ENCODE results near the gene WASHC3.

Gene WASHC3

DNA sequence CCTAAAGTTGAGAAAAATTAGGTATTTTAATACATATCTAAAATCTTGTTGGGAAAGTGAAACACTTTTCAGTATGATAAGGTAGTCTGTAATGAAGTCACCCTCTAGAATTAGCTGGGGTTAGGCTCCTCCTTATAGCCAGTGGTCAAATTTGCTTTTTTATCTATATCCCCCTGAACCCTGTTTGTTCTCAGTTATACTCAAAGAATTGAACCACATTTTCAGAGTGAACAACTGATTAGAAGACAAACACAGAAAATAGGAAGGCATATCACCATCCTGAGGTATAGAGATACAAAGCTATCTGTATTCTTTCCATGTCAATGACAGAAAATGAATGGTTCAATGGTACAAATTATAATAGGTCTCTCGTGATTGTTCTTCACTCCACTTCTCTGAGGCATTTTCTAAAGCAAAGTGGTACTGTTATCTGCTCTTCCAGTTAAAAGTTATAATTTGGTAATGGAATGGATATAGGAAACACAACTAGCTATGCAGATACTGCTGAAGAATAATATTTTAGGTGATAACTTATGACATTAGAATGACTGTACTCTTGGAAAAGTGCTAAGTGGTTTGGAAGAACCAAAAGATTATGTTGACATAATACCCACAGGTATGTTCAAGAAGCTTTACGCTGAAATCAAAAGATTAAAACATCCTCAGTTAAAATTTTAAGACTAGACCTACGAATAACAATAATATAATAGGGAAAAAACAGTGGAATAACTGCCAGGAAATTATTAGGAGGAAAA, 27.6 kb downstream of the WASHC3 start:
- H3K27me3 ChIP-seq = no peaks in the 10 kb centered on the region
- H3K9me3 ChIP-seq = no peaks in the 10 kb centered on the region
- TF ChIP-seq, protein P1, sequence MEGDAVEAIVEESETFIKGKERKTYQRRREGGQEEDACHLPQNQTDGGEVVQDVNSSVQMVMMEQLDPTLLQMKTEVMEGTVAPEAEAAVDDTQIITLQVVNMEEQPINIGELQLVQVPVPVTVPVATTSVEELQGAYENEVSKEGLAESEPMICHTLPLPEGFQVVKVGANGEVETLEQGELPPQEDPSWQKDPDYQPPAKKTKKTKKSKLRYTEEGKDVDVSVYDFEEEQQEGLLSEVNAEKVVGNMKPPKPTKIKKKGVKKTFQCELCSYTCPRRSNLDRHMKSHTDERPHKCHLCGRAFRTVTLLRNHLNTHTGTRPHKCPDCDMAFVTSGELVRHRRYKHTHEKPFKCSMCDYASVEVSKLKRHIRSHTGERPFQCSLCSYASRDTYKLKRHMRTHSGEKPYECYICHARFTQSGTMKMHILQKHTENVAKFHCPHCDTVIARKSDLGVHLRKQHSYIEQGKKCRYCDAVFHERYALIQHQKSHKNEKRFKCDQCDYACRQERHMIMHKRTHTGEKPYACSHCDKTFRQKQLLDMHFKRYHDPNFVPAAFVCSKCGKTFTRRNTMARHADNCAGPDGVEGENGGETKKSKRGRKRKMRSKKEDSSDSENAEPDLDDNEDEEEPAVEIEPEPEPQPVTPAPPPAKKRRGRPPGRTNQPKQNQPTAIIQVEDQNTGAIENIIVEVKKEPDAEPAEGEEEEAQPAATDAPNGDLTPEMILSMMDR (IDR thresholded peaks at IDR 0.05; ENCODE audit: low read depth, low read length) = no peak
- DNase-seq = no peak
- no peaks in the 10 kb centered on the region for H3K36me3 ChIP-seq
- H3K4me1 ChIP-seq = no peaks in the 10 kb centered on the region
- no peak overlapping the region for H3K4me3 ChIP-seq (ENCODE audit: low read depth, low read length)

DNA sequence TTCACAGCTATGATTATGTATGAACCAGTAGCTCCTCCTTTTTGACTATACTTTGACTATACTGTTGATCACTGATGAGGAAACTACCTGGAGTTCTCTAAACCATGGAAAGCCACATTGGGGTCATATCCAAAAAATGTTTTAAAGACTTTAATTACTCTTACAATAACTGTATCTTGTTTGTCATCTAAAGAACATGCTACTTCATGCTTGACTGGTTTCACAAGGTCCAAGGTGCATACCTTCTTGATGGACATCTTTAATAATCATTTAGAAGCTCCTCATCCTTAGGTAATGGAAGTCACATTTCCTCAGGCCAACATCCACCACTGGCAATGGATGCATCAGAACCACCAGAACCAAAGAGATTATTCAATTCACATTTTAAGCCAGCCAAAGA, 29.9 kb downstream of the WASHC3 start:
- no peaks in the 10 kb centered on the region for H3K9me3 ChIP-seq
- TF ChIP-seq, protein P1 (IDR thresholded peaks at IDR 0.05; ENCODE audit: low read depth, low read length) = no peak
- no peaks in the 10 kb centered on the region for H3K36me3 ChIP-seq
- no peaks in the 10 kb centered on the region for H3K27me3 ChIP-seq
- no peaks in the 10 kb centered on the region for H3K4me1 ChIP-seq
- DNase-seq = no peak
- no peak overlapping the region for H3K4me3 ChIP-seq (ENCODE audit: low read depth, low read length)

DNA sequence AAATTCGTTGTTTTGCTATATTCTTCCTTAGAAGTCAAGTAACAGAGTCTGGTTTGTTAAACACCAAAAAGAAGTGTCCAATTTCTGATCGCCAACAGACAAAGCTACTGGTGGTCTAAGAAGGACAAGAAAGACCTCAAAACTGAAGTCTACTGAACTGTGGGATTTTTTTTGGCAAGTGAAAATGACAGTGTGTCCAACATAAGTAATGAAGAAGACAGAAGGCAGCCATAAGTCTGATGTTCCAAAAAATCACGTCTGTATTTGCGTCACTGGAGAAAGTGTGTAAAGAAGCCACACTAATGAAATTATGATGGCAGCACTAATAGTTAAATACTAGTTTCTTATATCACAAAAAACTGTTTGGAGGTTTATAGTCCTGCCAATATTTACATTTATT, 32.6 kb downstream of the WASHC3 start:
- no peaks in the 10 kb centered on the region for H3K27me3 ChIP-seq
- no peaks in the 10 kb centered on the region for H3K36me3 ChIP-seq
- no peaks in the 10 kb centered on the region for H3K9me3 ChIP-seq
- DNase-seq = no peak
- H3K4me1 ChIP-seq = no peaks in the 10 kb centered on the region
- H3K4me3 ChIP-seq (ENCODE audit: low read depth, low read length) = no peak overlapping the region
- TF ChIP-seq, protein P1 (IDR thresholded peaks at IDR 0.05; ENCODE audit: low read depth, low read length) = no peak

DNA sequence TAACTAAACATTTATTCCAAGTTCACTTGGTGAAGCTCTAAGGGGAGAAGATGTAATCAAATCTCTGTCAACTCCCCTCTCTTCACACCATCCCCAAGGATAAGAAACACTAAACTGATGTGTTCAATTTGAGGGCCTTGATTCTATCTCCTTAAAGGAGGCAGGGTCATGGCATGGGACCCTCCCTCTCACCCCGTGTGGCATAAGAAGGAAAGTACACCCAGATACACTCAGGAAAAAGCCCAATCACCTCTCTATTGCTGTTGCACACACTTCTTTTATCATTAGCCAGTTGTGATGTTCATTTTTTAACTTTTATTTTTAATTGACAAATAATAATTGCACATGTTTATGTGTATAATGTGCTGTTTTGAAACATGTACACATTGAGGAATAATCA, 35.1 kb downstream of the WASHC3 start:
- TF ChIP-seq, protein P1 (IDR thresholded peaks at IDR 0.05; ENCODE audit: low read depth, low read length) = peak; percentile 20
- no peak for DNase-seq
- no peaks in the 10 kb centered on the region for H3K27me3 ChIP-seq

DNA sequence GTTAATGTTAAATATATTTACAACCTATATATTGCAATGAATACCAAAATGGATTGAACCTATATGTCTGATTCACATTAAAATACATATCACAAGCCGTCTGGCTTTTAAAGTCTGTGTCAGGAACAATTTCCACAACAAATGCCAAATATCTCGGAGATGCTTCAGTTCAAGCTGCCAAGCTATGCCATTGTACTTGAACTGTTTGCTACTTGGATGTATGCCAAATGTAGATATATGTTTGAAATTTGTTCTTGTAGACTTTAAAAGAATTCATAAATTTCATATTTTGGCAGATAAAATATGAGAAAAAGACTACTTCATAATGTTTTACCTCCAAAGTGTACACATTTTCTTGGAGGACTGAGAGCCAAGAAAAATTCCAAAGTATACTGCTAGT, 37.0 kb downstream of the WASHC3 start:
- Histone ChIP-seq H3K36me3 (no peaks in the 10 kb centered on the region), H3K4me1 (no peaks in the 10 kb centered on the region), H3K9me3 (no peaks in the 10 kb centered on the region), H3K4me3 (ENCODE audit: low read depth, low read length) (no peak overlapping the region), H3K27me3 (no peaks in the 10 kb centered on the region)
- no peak for DNase-seq
- TF ChIP-seq, protein P1 (IDR thresholded peaks at IDR 0.05; ENCODE audit: low read depth, low read length) = no peak

More for the DNA sequence above, 35.1 kb downstream of the WASHC3 start:
- Histone ChIP-seq H3K4me3 (ENCODE audit: low read depth, low read length) (no peak overlapping the region), H3K9me3 (no peaks in the 10 kb centered on the region), H3K36me3 (no peaks in the 10 kb centered on the region), H3K4me1 (no peaks in the 10 kb centered on the region)

DNA sequence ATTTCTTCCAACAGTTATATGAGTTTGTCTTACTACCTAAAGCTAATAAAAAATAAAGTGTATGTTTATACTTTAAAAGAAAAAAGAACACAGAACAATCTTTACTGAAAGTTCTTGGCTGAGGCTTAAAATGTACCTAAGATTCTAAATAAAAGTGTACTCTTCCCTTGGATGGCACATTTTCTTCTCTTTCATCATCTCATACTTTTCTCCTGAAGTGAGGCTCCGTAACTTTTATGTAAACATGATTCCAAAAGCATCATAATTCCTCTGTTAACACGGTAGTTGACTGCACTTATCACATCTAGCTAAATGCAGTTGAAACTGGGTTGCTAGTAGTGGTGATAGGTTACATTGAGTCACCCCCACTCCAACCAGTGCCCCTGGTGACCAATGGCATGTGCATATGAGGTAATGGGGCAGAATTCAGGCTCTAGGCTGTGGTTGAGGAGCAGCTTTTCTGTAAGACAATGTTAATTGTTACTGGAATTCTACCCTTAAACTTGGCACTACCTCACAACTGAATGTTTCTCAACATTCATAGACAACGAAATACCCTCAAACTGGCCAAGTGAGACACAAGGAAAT, 38.4 kb downstream of the WASHC3 start:
- TF ChIP-seq, protein P1 (IDR thresholded peaks at IDR 0.05; ENCODE audit: low read depth, low read length) = no peak
- no peaks in the 10 kb centered on the region for H3K27me3 ChIP-seq
- H3K9me3 ChIP-seq = no peaks in the 10 kb centered on the region
- H3K4me3 ChIP-seq (ENCODE audit: low read depth, low read length) = no peak overlapping the region
- H3K4me1 ChIP-seq = no peaks in the 10 kb centered on the region
- H3K36me3 ChIP-seq = no peaks in the 10 kb centered on the region
- no peak for DNase-seq

Measured in BE2C (cell line).